Liver (tissue), 9 donors: ENCODE results near the gene SRPK1. TPM values are rescaled to one million over a fixed set of nuclear protein-coding genes. Genes with fewer than 3 reads are reported as not detected.

Source experiments
- DNase-seq: peaks from one replicate; pipeline ENCODE4 v3.0.0-alpha.2; 2017; ENCODE audit warnings: low spot score
- H3K27ac ChIP-seq, 2 donors: one replicate each; pipeline ENCODE4 v1.7.0; 2013; ENCODE audit warnings: inconsistent platforms in 2 of 2, low read length in 2 of 2, control low read depth in 1 of 2, low read depth in 1 of 2, mild to moderate bottlenecking in 1 of 2
- H3K27me3 ChIP-seq, 4 donors: one replicate each; pipeline versions ENCODE4 v1.6.1 to v1.7.0; 2013; ENCODE audit warnings: low read length in 3 of 4, inconsistent platforms in 1 of 4, mild to moderate bottlenecking in 1 of 4, moderate library complexity in 1 of 4; ENCODE audit not compliant: control insufficient read depth in 4 of 4, insufficient read depth in 4 of 4
- H3K36me3 ChIP-seq, 4 donors: one replicate each; pipeline versions ENCODE4 v1.6.1 to v1.7.0; 2013; ENCODE audit warnings: low read length in 3 of 4, mild to moderate bottlenecking in 3 of 4, low read depth in 1 of 4, moderate library complexity in 1 of 4; ENCODE audit not compliant: control insufficient read depth in 4 of 4, insufficient read depth in 3 of 4
- H3K4me1 ChIP-seq, 4 donors: one replicate each; pipeline versions ENCODE4 v1.6.1 to v1.7.0; 2013; ENCODE audit warnings: low read length in 3 of 4, mild to moderate bottlenecking in 3 of 4, moderate library complexity in 1 of 4; ENCODE audit not compliant: control insufficient read depth in 4 of 4, insufficient read depth in 4 of 4
- H3K4me3 ChIP-seq, 3 donors: one replicate each; pipeline versions ENCODE4 v1.6.1 to v1.7.0; 2013; ENCODE audit warnings: low read length in 3 of 3, control low read depth in 1 of 3, low read depth in 1 of 3, mild to moderate bottlenecking in 1 of 3
- H3K9ac ChIP-seq, 2 donors: one replicate each; pipeline ENCODE4 v1.7.0; 2013; ENCODE audit warnings: low read length in 2 of 2, mild to moderate bottlenecking in 2 of 2, moderate library complexity in 2 of 2, control low read depth in 1 of 2, low read depth in 1 of 2
- H3K9me3 ChIP-seq, 4 donors: one replicate each; pipeline versions ENCODE4 v1.6.1 to v1.7.0; 2013; ENCODE audit warnings: low read length in 3 of 4; ENCODE audit not compliant: control insufficient read depth in 4 of 4
- FOXA2 ChIP-seq: IDR thresholded peaks from 2 replicates; pipeline ENCODE4 v1.6.1; 2016; ENCODE audit warnings: antibody characterized with exemption
- GABPA ChIP-seq, 2 donors: IDR thresholded peaks in 1 of 2; conservative IDR thresholded peaks in 1 of 2; 2 replicates each; pipeline ENCODE4 v1.6.1; 2016; ENCODE audit warnings: antibody characterized with exemption in 2 of 2, mild to moderate bottlenecking in 1 of 2, moderate library complexity in 1 of 2
- HNF4G ChIP-seq: IDR thresholded peaks from 2 replicates; pipeline ENCODE4 v1.6.1; 2016; ENCODE audit warnings: antibody characterized with exemption
- RAD21 ChIP-seq, 2 donors: IDR thresholded peaks; 2 replicates each; pipeline ENCODE4 v1.6.1; 2016; ENCODE audit warnings: antibody characterized with exemption in 2 of 2, mild to moderate bottlenecking in 2 of 2
- RXRA ChIP-seq, 2 donors: IDR thresholded peaks; 2 replicates each; pipeline ENCODE4 v1.6.1; 2017 to 2018; ENCODE audit warnings: antibody characterized with exemption in 2 of 2, mild to moderate bottlenecking in 1 of 2
- YY1 ChIP-seq: IDR thresholded peaks from 2 replicates; pipeline ENCODE4 v1.6.1; 2016; ENCODE audit warnings: antibody characterized with exemption, mild to moderate bottlenecking
- WGBS: extraction: QIAGEN DNeasy Blood & Tissue Kit; methylation state at CpG from one replicate; pipeline ENCODE4 v1.1.7; 2013; 5-methylcytosine and 5-hydroxymethylcytosine counted together
- polyA plus RNA-seq, 2 donors: library from polyadenylated mRNA; stranded (reverse) in 1 of 2; unstranded in 1 of 2; fragments of 200-250 nt in 1 of 2; fragments of >200 nt in 1 of 2; fragmentation: Nextera tagmentation in 1 of 2; extraction: Ambion mirVana in 1 of 2; gene quantifications; one replicate each; pipeline versions ENCODE4 v1.2.1 to v1.2.3, GENCODE V29; 2013 to 2015
- total RNA-seq, 2 donors: library from RNA; depleted of rRNA; stranded (reverse); fragments of >200 nt; gene quantifications; one replicate each; pipeline ENCODE4 v1.2.3, GENCODE V29; 2014
- TF ChIP-seq, protein P1 (sequence below): IDR thresholded peaks from 2 replicates; pipeline ENCODE4 v1.6.1; 2016; ENCODE audit warnings: antibody characterized with exemption
- TF ChIP-seq, protein P2 (sequence below): IDR thresholded peaks from 2 replicates; pipeline ENCODE4 v1.6.1; 2016; ENCODE audit warnings: antibody characterized with exemption, mild to moderate bottlenecking
- TF ChIP-seq, protein P3 (sequence below): fragments of 150-350 bp; IDR thresholded peaks from 2 replicates; pipeline ENCODE4 v1.5.1; 2017; ENCODE audit warnings: improper control_type of control experiment, low read depth, low read length; ENCODE audit not compliant: missing input control
- TF ChIP-seq, protein P4 (sequence below): IDR thresholded peaks from 2 replicates; pipeline ENCODE4 v1.6.1; 2016; ENCODE audit warnings: antibody characterized with exemption
- TF ChIP-seq, protein P5 (sequence below): IDR thresholded peaks from 2 replicates; pipeline ENCODE4 v1.6.1; 2016; ENCODE audit warnings: antibody characterized with exemption
- donor health status: healthy.
- donor health status: healthy.
- donor health status: healthy.
- donor health status: healthy.
- donor health status: healthy.

The SRPK1 gene
- total and polyA plus RNA-seq, 4 donors = 11.9 to 41.2 (median 32.9) TPM

DNA sequence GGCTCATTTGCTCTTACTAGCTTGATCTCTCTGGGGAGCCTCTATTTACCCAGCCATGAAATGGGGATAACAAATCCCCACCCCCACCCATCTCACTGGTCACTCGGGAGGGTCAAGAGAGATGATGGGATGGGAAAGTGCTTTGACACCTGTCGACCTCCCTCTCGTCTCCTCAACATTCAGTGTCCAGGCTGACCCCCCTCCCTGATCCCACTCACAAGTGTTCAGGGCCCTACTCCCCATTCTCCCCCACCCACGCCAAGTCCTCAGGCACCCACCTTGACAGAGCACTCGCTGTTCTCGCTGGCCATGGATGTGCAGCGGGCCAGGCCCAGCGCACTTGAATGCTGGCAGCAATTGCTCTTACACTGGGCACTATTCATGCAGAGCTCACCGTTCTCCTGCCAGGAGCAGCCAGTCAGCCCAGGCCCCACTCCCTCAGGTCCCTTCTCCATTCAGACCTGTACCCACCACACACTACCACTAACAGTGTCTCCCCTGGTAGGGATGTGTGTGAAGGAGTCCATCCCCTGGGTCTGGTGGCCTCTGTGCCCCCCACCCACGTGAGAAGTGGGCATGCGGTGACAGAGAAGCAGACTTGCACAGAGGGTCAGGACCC lies 125.3 kb downstream of the SRPK1 start:
- Histone ChIP-seq H3K4me3 (no peak overlapping the region), H3K9ac (no peak overlapping the region), H3K27me3 (no peaks in the 10 kb centered on the region), H3K9me3 (no peaks in the 10 kb centered on the region), H3K36me3 (no peaks in the 10 kb centered on the region), H3K27ac (no peak overlapping the region), H3K4me1 (no peaks in the 10 kb centered on the region)
- WGBS = 92% methylated on average over 11 of the region's 11 CpGs
- no peak for TF ChIP-seq GABPA (IDR thresholded peaks at IDR 0.05 in 1 of 2, conservative IDR thresholded peaks at IDR 0.05 in 1 of 2)
- TF ChIP-seq, protein P1, sequence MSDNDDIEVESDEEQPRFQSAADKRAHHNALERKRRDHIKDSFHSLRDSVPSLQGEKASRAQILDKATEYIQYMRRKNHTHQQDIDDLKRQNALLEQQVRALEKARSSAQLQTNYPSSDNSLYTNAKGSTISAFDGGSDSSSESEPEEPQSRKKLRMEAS = no peak
- TF ChIP-seq, protein P2, sequence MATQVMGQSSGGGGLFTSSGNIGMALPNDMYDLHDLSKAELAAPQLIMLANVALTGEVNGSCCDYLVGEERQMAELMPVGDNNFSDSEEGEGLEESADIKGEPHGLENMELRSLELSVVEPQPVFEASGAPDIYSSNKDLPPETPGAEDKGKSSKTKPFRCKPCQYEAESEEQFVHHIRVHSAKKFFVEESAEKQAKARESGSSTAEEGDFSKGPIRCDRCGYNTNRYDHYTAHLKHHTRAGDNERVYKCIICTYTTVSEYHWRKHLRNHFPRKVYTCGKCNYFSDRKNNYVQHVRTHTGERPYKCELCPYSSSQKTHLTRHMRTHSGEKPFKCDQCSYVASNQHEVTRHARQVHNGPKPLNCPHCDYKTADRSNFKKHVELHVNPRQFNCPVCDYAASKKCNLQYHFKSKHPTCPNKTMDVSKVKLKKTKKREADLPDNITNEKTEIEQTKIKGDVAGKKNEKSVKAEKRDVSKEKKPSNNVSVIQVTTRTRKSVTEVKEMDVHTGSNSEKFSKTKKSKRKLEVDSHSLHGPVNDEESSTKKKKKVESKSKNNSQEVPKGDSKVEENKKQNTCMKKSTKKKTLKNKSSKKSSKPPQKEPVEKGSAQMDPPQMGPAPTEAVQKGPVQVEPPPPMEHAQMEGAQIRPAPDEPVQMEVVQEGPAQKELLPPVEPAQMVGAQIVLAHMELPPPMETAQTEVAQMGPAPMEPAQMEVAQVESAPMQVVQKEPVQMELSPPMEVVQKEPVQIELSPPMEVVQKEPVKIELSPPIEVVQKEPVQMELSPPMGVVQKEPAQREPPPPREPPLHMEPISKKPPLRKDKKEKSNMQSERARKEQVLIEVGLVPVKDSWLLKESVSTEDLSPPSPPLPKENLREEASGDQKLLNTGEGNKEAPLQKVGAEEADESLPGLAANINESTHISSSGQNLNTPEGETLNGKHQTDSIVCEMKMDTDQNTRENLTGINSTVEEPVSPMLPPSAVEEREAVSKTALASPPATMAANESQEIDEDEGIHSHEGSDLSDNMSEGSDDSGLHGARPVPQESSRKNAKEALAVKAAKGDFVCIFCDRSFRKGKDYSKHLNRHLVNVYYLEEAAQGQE = no peak
- no peak for TF ChIP-seq HNF4G
- no peak for TF ChIP-seq YY1
- TF ChIP-seq, protein P3, sequence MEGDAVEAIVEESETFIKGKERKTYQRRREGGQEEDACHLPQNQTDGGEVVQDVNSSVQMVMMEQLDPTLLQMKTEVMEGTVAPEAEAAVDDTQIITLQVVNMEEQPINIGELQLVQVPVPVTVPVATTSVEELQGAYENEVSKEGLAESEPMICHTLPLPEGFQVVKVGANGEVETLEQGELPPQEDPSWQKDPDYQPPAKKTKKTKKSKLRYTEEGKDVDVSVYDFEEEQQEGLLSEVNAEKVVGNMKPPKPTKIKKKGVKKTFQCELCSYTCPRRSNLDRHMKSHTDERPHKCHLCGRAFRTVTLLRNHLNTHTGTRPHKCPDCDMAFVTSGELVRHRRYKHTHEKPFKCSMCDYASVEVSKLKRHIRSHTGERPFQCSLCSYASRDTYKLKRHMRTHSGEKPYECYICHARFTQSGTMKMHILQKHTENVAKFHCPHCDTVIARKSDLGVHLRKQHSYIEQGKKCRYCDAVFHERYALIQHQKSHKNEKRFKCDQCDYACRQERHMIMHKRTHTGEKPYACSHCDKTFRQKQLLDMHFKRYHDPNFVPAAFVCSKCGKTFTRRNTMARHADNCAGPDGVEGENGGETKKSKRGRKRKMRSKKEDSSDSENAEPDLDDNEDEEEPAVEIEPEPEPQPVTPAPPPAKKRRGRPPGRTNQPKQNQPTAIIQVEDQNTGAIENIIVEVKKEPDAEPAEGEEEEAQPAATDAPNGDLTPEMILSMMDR = no peak
- no peak for TF ChIP-seq FOXA2
- TF ChIP-seq, protein P4, sequence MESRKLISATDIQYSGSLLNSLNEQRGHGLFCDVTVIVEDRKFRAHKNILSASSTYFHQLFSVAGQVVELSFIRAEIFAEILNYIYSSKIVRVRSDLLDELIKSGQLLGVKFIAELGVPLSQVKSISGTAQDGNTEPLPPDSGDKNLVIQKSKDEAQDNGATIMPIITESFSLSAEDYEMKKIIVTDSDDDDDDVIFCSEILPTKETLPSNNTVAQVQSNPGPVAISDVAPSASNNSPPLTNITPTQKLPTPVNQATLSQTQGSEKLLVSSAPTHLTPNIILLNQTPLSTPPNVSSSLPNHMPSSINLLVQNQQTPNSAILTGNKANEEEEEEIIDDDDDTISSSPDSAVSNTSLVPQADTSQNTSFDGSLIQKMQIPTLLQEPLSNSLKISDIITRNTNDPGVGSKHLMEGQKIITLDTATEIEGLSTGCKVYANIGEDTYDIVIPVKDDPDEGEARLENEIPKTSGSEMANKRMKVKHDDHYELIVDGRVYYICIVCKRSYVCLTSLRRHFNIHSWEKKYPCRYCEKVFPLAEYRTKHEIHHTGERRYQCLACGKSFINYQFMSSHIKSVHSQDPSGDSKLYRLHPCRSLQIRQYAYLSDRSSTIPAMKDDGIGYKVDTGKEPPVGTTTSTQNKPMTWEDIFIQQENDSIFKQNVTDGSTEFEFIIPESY = no peak
- no peak for TF ChIP-seq RXRA (IDR thresholded peaks at IDR 0.05)
- TF ChIP-seq RAD21 (IDR thresholded peaks at IDR 0.05) = no peak
- TF ChIP-seq, protein P5, sequence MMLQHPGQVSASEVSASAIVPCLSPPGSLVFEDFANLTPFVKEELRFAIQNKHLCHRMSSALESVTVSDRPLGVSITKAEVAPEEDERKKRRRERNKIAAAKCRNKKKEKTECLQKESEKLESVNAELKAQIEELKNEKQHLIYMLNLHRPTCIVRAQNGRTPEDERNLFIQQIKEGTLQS = no peak
- no peak for DNase-seq

DNA sequence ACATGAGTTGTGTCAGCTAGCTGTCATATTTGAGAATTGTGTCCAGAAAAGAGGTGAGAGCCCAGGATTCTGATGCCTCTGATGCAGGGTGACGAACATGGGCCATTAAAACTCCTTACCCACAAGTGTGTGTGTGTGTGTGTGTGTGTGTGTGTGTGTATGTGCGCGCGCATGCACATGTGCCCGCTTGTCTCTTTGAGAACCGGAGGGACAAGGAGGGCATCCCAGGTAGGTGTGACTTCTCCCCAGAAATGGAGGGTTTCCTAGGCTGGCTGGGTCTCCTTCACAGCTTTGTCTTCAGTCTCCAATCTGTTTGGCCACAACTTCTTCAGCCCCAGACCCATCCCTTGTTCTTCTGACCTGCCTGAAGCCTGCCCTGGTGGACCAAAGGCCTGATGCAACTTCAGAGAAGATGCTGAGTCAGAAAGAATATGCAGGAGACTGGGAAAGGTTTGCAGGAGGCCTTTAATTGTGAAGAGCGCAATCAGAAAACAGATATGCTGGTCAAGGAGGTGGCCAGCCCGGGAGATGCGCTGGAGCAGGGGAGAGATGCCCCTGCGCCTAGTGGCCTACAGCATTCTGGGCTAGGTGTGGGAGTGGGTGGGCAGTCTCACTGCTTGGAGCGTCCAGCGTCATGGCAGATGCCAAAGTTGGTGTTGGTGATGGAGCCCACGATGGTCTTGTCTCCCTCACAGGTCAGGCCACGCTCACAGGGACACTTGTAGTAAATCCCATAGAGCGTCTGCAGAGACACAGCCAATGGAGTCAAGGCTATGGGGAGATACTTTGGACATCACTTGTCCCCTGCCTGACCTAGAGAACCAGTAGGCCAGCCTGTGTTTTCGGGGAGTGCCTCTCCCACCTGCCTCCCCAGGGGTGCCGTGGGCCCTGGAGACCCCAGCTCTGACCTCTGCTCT lies 126.1 kb downstream of the SRPK1 start:
- TF ChIP-seq HNF4G = no peak
- TF ChIP-seq RXRA (IDR thresholded peaks at IDR 0.05) = no peak
- no peaks in the 10 kb centered on the region for H3K27me3 ChIP-seq
- H3K9ac ChIP-seq = no peak overlapping the region
- DNase-seq = no peak
- no peaks in the 10 kb centered on the region for H3K9me3 ChIP-seq
- H3K36me3 ChIP-seq = no peaks in the 10 kb centered on the region
- no peak overlapping the region for H3K27ac ChIP-seq
- WGBS = 95% methylated on average over 17 of the region's 17 CpGs
- H3K4me1 ChIP-seq = no peaks in the 10 kb centered on the region
- H3K4me3 ChIP-seq = no peak overlapping the region
